Endothelial cell (in vitro differentiated cells): Measurements from ENCODE around the gene HIF1AN. TPM values are rescaled to one million over a fixed set of nuclear protein-coding genes. Genes with fewer than 3 reads are reported as not detected.

Experiments used
- DNase-seq: peaks from one replicate; pipeline ENCODE4 v3.0.0; 2021; ENCODE audit warnings: low spot score
- H3K27ac Mint-ChIP-seq: one replicate; pipeline ENCODE4 v1.8.0; 2021; ENCODE audit warnings: mixed read lengths, inconsistent platforms; ENCODE audit not compliant: unreplicated experiment
- H3K27me3 Mint-ChIP-seq: one replicate; pipeline ENCODE4 v1.8.0; 2021; ENCODE audit warnings: mild to moderate bottlenecking, moderate library complexity, mixed read lengths, inconsistent platforms; ENCODE audit not compliant: unreplicated experiment
- H3K36me3 Mint-ChIP-seq: one replicate; pipeline ENCODE4 v1.8.0; 2021; ENCODE audit warnings: mild to moderate bottlenecking, low read depth, mixed read lengths, inconsistent platforms; ENCODE audit not compliant: unreplicated experiment
- H3K4me1 Mint-ChIP-seq: one replicate; pipeline ENCODE4 v1.8.0; 2021; ENCODE audit warnings: mild to moderate bottlenecking, mixed read lengths, inconsistent platforms; ENCODE audit not compliant: unreplicated experiment
- H3K4me3 Mint-ChIP-seq: one replicate; pipeline ENCODE4 v1.8.0; 2021; ENCODE audit warnings: mild to moderate bottlenecking, mixed read lengths, inconsistent platforms; ENCODE audit not compliant: unreplicated experiment
- H3K9me3 Mint-ChIP-seq: one replicate; pipeline ENCODE4 v1.8.0; 2021; ENCODE audit warnings: mixed read lengths, inconsistent platforms; ENCODE audit not compliant: unreplicated experiment
- CTCF ChIP-seq: fragments of 200-600 bp; sonication (generic); IDR thresholded peaks from one replicate; pipeline ENCODE4 v1.5.0; 2021; ENCODE audit warnings: antibody characterized with exemption; ENCODE audit not compliant: unreplicated experiment
- long read RNA-seq: library from polyadenylated mRNA; unstranded; transcript quantifications from one replicate; pipeline ENCODE4 v2.0.0, GENCODE V29; 2020; ENCODE audit not compliant: unreplicated experiment
- total RNA-seq: library from RNA; stranded (reverse); fragmentation: NEBNext Ultra II Directional; extraction: Animal tissue kit (Norgen Biotek cat#: 25700); gene quantifications from one replicate; pipeline ENCODE4 v1.2.1, GENCODE V29; 2021; ENCODE audit not compliant: unreplicated experiment

Gene HIF1AN
- 44.4 TPM for total RNA-seq
- long read RNA-seq, full-length matches to known transcripts, result 22 of 26 reads
- long read RNA-seq, partial matches to known transcripts, result 2 of 26 reads
- long read RNA-seq, other reads (novel, unspliced or antisense), result 2 of 26 reads

DNA sequence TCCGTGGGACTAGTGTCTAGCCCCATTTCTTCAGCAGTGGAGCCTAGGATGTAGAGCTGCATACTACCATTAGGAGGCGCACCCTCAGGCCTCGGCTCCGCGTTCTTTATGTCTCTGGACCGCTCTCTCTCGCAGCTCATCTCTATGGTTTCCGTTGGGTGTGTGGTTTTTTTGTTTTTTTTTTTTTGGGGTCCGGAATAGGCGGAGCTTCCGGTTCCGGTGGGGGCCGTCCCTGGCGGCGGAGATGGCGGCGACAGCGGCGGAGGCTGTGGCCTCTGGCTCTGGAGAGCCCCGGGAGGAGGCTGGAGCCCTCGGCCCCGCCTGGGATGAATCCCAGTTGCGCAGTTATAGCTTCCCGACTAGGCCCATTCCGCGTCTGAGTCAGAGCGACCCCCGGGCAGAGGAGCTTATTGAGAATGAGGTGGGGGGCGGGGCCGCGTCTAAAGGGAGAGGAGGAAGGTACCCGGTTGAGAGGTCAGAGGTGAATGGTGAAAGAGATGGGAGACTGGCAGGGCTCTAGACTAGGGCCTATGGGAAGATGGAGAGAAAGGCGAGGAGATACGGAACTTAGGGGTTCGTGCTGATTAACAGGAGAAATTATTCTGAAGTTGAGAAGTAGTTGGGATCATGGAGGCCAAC, at the start of gene HIF1AN:
HIF1AN (plus strand) TSS at position 229 of the 639 bp plus-strand sequence; CDS start at position 245, 16 bp downstream.
- Mint-ChIP-seq H3K4me1 (peaks cover 13% of the 10 kb centered on the region), H3K27me3 (peaks cover 2% of the 10 kb centered on the region), H3K36me3 (peaks cover 9% of the 10 kb centered on the region), H3K4me3 (no peak within 1 kb of the TSS), H3K9me3 (no peaks in the 10 kb centered on the region), H3K27ac (no peak within 1 kb of the TSS)
- TF ChIP-seq CTCF, result peak; percentile 76
- DNase-seq, result peak; percentile 79

- H3K9me3 Mint-ChIP-seq, result no peaks in the 10 kb centered on the region
- peaks cover 30% of the 10 kb centered on the region for H3K4me1 Mint-ChIP-seq
- H3K27ac Mint-ChIP-seq, result no peak overlapping the region
- no peak overlapping the region for H3K4me3 Mint-ChIP-seq
- DNase-seq, result no peak
- peaks cover 12% of the 10 kb centered on the region for H3K27me3 Mint-ChIP-seq
- peaks cover 22% of the 10 kb centered on the region for H3K36me3 Mint-ChIP-seq
- TF ChIP-seq CTCF, result no peak
Measured at GRCh38 chr10:100487529-100487928, 48.2 kb upstream of the HIF1AN start.

GRCh38 chr10:100489396-100489795, 46.3 kb upstream of the HIF1AN start:
- H3K4me1 Mint-ChIP-seq, result peaks cover 16% of the 10 kb centered on the region

DNA sequence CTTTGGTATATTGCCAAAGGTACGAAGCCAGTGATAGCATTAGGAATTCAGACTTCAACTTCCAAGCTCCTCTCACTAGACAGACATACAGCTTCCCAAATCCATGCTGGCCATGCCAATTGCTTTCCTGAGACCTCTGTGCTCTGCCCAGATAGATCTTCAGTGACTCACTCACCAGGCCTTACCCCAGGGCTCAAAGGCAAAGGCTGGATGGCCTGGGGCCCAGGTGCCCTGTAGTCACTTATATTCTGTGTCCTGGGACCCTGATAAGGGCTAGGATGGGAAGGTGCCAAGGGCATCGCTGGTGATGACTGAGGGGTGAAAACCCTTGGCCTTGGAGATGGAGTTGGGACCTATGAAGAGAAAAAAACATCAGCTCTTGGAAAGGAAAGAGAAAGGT, 45.2 kb upstream of the HIF1AN start:
- Mint-ChIP-seq H3K4me3 (no peak overlapping the region), H3K9me3 (no peaks in the 10 kb centered on the region), H3K4me1 (peaks cover 5% of the 10 kb centered on the region), H3K36me3 (peaks cover 27% of the 10 kb centered on the region), H3K27me3 (peaks cover 10% of the 10 kb centered on the region), H3K27ac (no peak overlapping the region)
- no peak for TF ChIP-seq CTCF
- DNase-seq, result no peak

More at GRCh38 chr10:100489396-100489795, 46.3 kb upstream of the HIF1AN start:
- no peaks in the 10 kb centered on the region for H3K9me3 Mint-ChIP-seq
- H3K4me3 Mint-ChIP-seq, result peak overlapping the region; percentile 21
- peaks cover 10% of the 10 kb centered on the region for H3K27me3 Mint-ChIP-seq
- TF ChIP-seq CTCF, result no peak
- H3K27ac Mint-ChIP-seq, result no peak overlapping the region
- no peak for DNase-seq
- H3K36me3 Mint-ChIP-seq, result peaks cover 24% of the 10 kb centered on the region

DNA sequence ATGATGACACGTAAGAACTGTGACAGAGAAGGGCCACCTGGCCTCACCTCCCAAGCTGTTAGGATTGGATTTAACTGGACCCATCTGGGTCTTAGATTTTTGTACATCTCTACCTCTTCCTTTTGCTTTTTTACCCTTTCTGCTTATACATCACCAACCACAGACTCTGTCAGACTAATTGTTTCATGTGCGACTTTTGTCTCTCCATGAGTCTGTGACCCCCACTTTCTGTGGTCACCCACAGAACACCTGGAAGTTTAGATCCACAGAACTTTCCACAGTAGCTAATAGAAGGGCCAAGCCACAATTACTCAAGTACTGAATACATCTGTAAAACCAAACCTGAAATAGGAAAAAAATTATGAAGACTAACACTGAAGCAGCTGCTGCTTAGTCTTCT, 39.2 kb upstream of the HIF1AN start:
- Mint-ChIP-seq H3K9me3 (no peaks in the 10 kb centered on the region), H3K4me1 (peaks cover 3% of the 10 kb centered on the region), H3K27ac (no peak overlapping the region), H3K36me3 (peaks cover 17% of the 10 kb centered on the region), H3K4me3 (no peak overlapping the region), H3K27me3 (peaks cover 2% of the 10 kb centered on the region)
- no peak for DNase-seq
- no peak for TF ChIP-seq CTCF
